ENCODE data around the gene ZNF254. TPM values are rescaled to one million over a fixed set of nuclear protein-coding genes. Genes with fewer than 3 reads are reported as not detected.

The ZNF254 gene
- total and polyA plus RNA-seq, 2 donors = 13.1 to 20.4 TPM

DNA sequence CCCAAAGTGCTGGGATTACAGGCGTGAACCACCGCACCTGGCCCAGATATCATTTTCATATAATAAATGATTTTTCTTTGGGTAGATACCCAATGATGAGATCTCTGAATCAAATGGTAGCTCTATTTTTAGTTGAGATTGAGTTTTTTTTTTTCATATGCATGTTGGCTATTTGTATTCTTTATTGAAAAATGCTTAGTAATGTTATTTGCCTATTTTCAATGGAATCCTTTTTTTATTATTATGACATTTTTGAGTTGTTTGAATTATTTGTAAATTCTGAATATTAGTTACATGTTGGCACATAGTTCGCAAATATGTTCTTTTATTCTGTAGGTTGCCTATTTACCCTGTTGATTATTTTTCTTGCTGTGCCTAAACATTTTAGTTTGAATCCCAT lies 55.8 kb downstream of the ZNF254 start:
- DNase-seq (ENCODE audit: low read depth in 6 of 9, low spot score in 9 of 9) = no peak
- Histone ChIP-seq H3K9me3 (ENCODE audit: control insufficient read depth in 2 of 2, insufficient read depth in 1 of 2, low read length in 1 of 2) (peaks cover 2 to 6% of the 10 kb centered on the region in 2 donors), H3K36me3 (ENCODE audit: control insufficient read depth in 2 of 2, insufficient read depth in 2 of 2, low read length in 1 of 2) (peaks cover 0 to 8% of the 10 kb centered on the region in 2 donors), H3K27ac (ENCODE audit: low read depth in 1 of 2, low read length in 1 of 2) (no peak overlapping the region), H3K4me3 (ENCODE audit: low read length in 2 of 2) (no peak overlapping the region), H3K27me3 (ENCODE audit: control insufficient read depth in 2 of 2, insufficient read depth in 1 of 2, low read length in 1 of 2) (no peaks in the 10 kb centered on the region), H3K4me1 (ENCODE audit: control insufficient read depth in 2 of 2, insufficient read depth in 2 of 2, low read length in 2 of 2) (no peaks in the 10 kb centered on the region)
- WGBS = 96% methylated on average over 3 of the region's 3 CpGs

DNA sequence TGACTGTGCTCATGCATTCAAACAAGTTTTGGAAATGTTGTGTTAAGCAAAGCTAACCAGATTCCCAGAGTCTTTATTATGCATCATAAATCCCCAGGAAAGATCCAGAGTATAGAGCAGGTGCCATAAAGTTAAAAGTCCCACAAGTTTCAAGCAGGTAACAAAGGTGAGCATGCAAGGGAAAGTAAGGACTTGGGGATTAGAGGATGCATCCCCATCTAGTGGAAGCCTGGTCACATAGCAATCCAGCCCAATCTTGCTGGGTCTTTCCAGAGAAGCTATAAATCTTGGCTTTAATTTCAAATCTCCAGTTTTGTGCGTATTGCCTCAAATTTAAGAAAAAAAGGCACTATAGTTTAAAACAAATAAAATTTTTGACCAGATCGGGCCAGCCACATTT lies 72.7 kb downstream of the ZNF254 start:
- no peaks in the 10 kb centered on the region for H3K36me3 ChIP-seq (ENCODE audit: control insufficient read depth in 2 of 2, insufficient read depth in 2 of 2, low read length in 1 of 2)
- WGBS = 91% methylated on average over 2 of the region's 2 CpGs
- peak in 1 of 9 donors; percentile 12 for DNase-seq (ENCODE audit: low read depth in 6 of 9, low spot score in 9 of 9)

DNA sequence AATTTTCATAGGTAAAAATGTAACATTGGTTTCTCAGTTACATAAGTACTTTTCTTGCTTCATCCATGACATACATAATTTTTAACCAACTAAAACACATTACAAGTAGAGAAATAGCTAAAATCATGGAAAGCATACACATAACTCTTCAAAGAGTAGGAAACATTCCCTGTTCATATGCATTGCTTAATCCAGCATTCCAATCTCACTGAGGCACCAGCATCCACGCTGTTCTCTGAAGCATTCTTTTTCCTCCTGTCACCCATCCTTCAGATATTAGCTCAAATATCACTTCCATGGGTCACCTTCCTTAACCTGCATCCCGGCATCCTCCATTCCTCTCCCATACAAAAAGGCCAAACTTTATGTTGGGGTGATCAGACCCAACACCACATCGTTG lies 79.1 kb downstream of the ZNF254 start:
- no peak for DNase-seq (ENCODE audit: low read depth in 6 of 9, low spot score in 9 of 9)
- WGBS = 94% methylated on average over 3 of the region's 3 CpGs

More for the DNA sequence above, 72.7 kb downstream of the ZNF254 start:
- no peak overlapping the region for H3K4me3 ChIP-seq (ENCODE audit: low read length in 2 of 2)
- no peaks in the 10 kb centered on the region for H3K4me1 ChIP-seq (ENCODE audit: control insufficient read depth in 2 of 2, insufficient read depth in 2 of 2, low read length in 2 of 2)
- H3K9me3 ChIP-seq (ENCODE audit: control insufficient read depth in 2 of 2, insufficient read depth in 1 of 2, low read length in 1 of 2) = peaks cover 0 to 6% of the 10 kb centered on the region in 2 donors
- no peak overlapping the region for H3K27ac ChIP-seq (ENCODE audit: low read depth in 1 of 2, low read length in 1 of 2)
- H3K27me3 ChIP-seq (ENCODE audit: control insufficient read depth in 2 of 2, insufficient read depth in 1 of 2, low read length in 1 of 2) = no peaks in the 10 kb centered on the region

GRCh38 chr19:24173882-24174281 lies 86.9 kb downstream of the ZNF254 start:
- no peaks in the 10 kb centered on the region for H3K36me3 ChIP-seq (ENCODE audit: control insufficient read depth in 2 of 2, insufficient read depth in 2 of 2, low read length in 1 of 2)
- H3K4me1 ChIP-seq (ENCODE audit: control insufficient read depth in 2 of 2, insufficient read depth in 2 of 2, low read length in 2 of 2) = no peaks in the 10 kb centered on the region
- no peak overlapping the region for H3K4me3 ChIP-seq (ENCODE audit: low read length in 2 of 2)
- no peaks in the 10 kb centered on the region for H3K27me3 ChIP-seq (ENCODE audit: control insufficient read depth in 2 of 2, insufficient read depth in 1 of 2, low read length in 1 of 2)
- H3K27ac ChIP-seq (ENCODE audit: low read depth in 1 of 2, low read length in 1 of 2) = no peak overlapping the region
- DNase-seq (ENCODE audit: low read depth in 6 of 9, low spot score in 9 of 9) = no peak
- 94% methylated on average over 2 of the region's 2 CpGs for WGBS
- peaks cover 10 to 19% of the 10 kb centered on the region in 2 donors for H3K9me3 ChIP-seq (ENCODE audit: control insufficient read depth in 2 of 2, insufficient read depth in 1 of 2, low read length in 1 of 2)

More for the DNA sequence above, 79.1 kb downstream of the ZNF254 start:
- H3K9me3 ChIP-seq (ENCODE audit: control insufficient read depth in 2 of 2, insufficient read depth in 1 of 2, low read length in 1 of 2) = peaks cover 0 to 6% of the 10 kb centered on the region in 2 donors
- H3K27ac ChIP-seq (ENCODE audit: low read depth in 1 of 2, low read length in 1 of 2) = no peak overlapping the region
- H3K36me3 ChIP-seq (ENCODE audit: control insufficient read depth in 2 of 2, insufficient read depth in 2 of 2, low read length in 1 of 2) = no peaks in the 10 kb centered on the region
- H3K4me1 ChIP-seq (ENCODE audit: control insufficient read depth in 2 of 2, insufficient read depth in 2 of 2, low read length in 2 of 2) = no peaks in the 10 kb centered on the region
- no peaks in the 10 kb centered on the region for H3K27me3 ChIP-seq (ENCODE audit: control insufficient read depth in 2 of 2, insufficient read depth in 1 of 2, low read length in 1 of 2)
- no peak overlapping the region for H3K4me3 ChIP-seq (ENCODE audit: low read length in 2 of 2)

- DNase-seq (ENCODE audit: low read depth in 6 of 9, low spot score in 9 of 9) = no peak
- WGBS = 91% methylated on average over 18 of the region's 18 CpGs
- H3K4me3 ChIP-seq (ENCODE audit: low read length in 2 of 2) = no peak overlapping the region
These were observed 90.7 kb downstream of the ZNF254 start for GRCh38 chr19:24177686-24178085.

GRCh38 chr19:24178207-24178606 lies 91.2 kb downstream of the ZNF254 start:
- Histone ChIP-seq H3K4me1 (ENCODE audit: control insufficient read depth in 2 of 2, insufficient read depth in 2 of 2, low read length in 2 of 2) (no peaks in the 10 kb centered on the region), H3K9me3 (ENCODE audit: control insufficient read depth in 2 of 2, insufficient read depth in 1 of 2, low read length in 1 of 2) (peaks cover 11 to 20% of the 10 kb centered on the region in 2 donors), H3K4me3 (ENCODE audit: low read length in 2 of 2) (no peak overlapping the region), H3K27ac (ENCODE audit: low read depth in 1 of 2, low read length in 1 of 2) (no peak overlapping the region), H3K36me3 (ENCODE audit: control insufficient read depth in 2 of 2, insufficient read depth in 2 of 2, low read length in 1 of 2) (no peaks in the 10 kb centered on the region), H3K27me3 (ENCODE audit: control insufficient read depth in 2 of 2, insufficient read depth in 1 of 2, low read length in 1 of 2) (no peaks in the 10 kb centered on the region)
- DNase-seq (ENCODE audit: low read depth in 6 of 9, low spot score in 9 of 9) = no peak
- WGBS = 89% methylated on average over 17 of the region's 17 CpGs

More at GRCh38 chr19:24177686-24178085, 90.7 kb downstream of the ZNF254 start:
- Histone ChIP-seq H3K9me3 (ENCODE audit: control insufficient read depth in 2 of 2, insufficient read depth in 1 of 2, low read length in 1 of 2) (peaks cover 11 to 20% of the 10 kb centered on the region in 2 donors), H3K27ac (ENCODE audit: low read depth in 1 of 2, low read length in 1 of 2) (no peak overlapping the region), H3K36me3 (ENCODE audit: control insufficient read depth in 2 of 2, insufficient read depth in 2 of 2, low read length in 1 of 2) (no peaks in the 10 kb centered on the region), H3K27me3 (ENCODE audit: control insufficient read depth in 2 of 2, insufficient read depth in 1 of 2, low read length in 1 of 2) (no peaks in the 10 kb centered on the region), H3K4me1 (ENCODE audit: control insufficient read depth in 2 of 2, insufficient read depth in 2 of 2, low read length in 2 of 2) (no peaks in the 10 kb centered on the region)

Other genes starting within 250 kb of the ZNF254 start
- 10.5 TPM for gene ZNF726, start 172.3 kb upstream of the ZNF254 start, total RNA-seq
- gene ZNF726, start 172.3 kb upstream of the ZNF254 start, polyA plus RNA-seq = 4.7 TPM